Activated T-helper 1 cell treated with anti-CD3 and anti-CD28 coated beads, Interleukin-12 subunit alpha, Interleukin-12 subunit beta, Interleukin-2, Interleukin-4 antibody, amounts not matched to agents 30 ng/mL and 10 ng/mL and 1 ng/mL, durations not matched to agents 14 hours and 24 hours and 36 hours (primary cell): ENCODE results near the gene TUBB4B. TPM values are rescaled to one million over a fixed set of nuclear protein-coding genes. Genes with fewer than 3 reads are reported as not detected.

Experiments
- DNase-seq: peaks from one replicate; pipeline ENCODE4 v3.0.0; 2021; ENCODE audit warnings: low spot score
- H3K27ac Mint-ChIP-seq: one replicate; pipeline ENCODE4 v1.8.0; 2021; ENCODE audit warnings: mild to moderate bottlenecking, mixed read lengths
- H3K27me3 Mint-ChIP-seq: one replicate; pipeline ENCODE4 v1.8.0; 2022; ENCODE audit warnings: mild to moderate bottlenecking, moderate library complexity, mixed read lengths; ENCODE audit not compliant: insufficient read depth
- H3K36me3 Mint-ChIP-seq: one replicate; pipeline ENCODE4 v1.8.0; 2021; ENCODE audit warnings: low read depth, mixed read lengths
- H3K4me1 Mint-ChIP-seq: one replicate; pipeline ENCODE4 v1.8.0; 2021; ENCODE audit warnings: low read depth, mixed read lengths
- H3K4me3 Mint-ChIP-seq: one replicate; pipeline ENCODE4 v1.8.0; 2021; ENCODE audit warnings: mild to moderate bottlenecking, moderate library complexity, mixed read lengths
- H3K9me3 Mint-ChIP-seq: one replicate; pipeline ENCODE4 v1.8.0; 2021; ENCODE audit warnings: mixed read lengths
- intact Hi-C: fragments of 100-400 bp; cut with micrococcal nuclease; formaldehyde crosslinking; loops from one replicate; pipeline ENCODE4 v1.15.1; 2024
- total RNA-seq: library from RNA; stranded (reverse); gene quantifications from 2 replicates; pipeline ENCODE4 v1.2.3, GENCODE V29; 2022

TUBB4B gene
- total RNA-seq, 1 donor from 2014 or later, result 277 TPM

DNA sequence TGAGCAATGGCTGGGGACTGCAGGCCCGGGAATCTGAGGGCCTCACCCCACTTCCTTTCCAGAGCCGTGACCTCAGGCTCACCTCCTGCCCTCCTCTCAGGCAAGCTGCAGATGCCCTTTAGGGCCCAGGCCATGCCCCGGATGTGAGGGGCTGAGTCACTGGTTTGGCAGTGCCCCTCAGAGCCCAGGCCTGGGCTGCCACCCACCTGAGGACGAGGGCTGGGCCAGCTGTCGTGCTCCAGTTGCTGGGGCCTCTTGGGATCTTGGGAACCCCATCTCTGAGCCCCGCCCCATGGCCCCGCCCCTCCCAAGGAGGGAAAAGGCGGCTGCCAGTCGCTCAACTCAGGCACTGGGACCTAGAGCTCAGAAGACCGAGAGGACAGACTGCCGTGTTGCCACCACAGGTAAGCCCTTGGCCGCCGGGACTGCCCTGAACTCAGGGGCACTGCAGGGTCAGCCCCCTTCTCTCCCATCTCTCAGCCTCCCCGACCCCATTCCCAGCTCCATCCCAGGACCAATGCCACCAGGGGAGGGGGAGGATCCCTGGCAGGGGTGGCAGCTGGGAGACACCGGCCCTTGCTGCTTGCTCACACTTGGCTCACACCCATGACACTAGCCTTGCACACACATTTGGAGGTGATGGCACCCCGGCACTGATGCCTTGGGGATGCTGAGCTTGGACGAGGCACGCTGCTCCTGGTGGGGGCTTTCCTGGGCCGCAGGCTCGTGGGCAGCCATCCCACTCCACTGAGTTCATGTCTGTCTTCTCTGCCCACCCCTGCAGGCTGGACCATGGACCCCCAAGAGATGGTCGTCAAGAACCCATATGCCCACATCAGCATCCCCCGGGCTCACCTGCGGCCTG, 16.0 kb upstream of the TUBB4B start, which contains the start of gene CYSRT1:
Gene CYSRT1 (plus strand): TSS at position 345 of the 865 bp plus-strand sequence. CDS start 448 bp downstream, at position 793.
- H3K27me3 Mint-ChIP-seq, result no peaks in the 10 kb centered on the region
- peak; percentile 19 for DNase-seq
- no peaks in the 10 kb centered on the region for H3K9me3 Mint-ChIP-seq
- H3K4me3 Mint-ChIP-seq, result peak within 1 kb of the TSS; percentile 84
- H3K4me1 Mint-ChIP-seq, result peaks cover 5% of the 10 kb centered on the region
- intact Hi-C loops, result loop anchor here (5.0 kb wide), 1 partner anchor 198 kb away; the partner anchor contains the start of gene ABCA2
- H3K27ac Mint-ChIP-seq, result peak within 1 kb of the TSS; percentile 67
- no peaks in the 10 kb centered on the region for H3K36me3 Mint-ChIP-seq

DNA sequence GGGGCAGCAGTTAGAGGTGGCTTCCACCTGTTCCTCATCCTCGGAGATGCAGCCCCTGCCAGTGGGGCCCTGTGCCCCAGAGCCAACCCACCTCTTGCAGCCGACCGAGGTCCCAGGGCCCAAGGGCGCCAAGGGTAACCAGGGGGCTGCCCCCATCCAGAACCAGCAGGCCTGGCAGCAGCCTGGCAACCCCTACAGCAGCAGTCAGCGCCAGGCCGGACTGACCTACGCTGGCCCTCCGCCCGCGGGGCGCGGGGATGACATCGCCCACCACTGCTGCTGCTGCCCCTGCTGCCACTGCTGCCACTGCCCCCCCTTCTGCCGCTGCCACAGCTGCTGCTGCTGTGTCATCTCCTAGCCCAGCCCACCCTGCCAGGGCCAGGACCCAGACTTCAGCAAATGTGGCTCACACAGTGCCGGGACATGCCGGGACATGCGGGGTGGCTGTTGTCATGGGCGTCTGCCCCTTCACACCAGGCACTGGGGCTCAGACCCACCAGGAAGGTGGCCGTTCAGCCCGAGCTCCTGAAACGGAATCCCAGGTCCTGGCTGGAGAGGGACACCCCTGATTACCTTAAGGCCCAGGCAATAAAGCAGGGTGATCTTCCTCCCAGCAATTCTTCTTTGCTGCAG, 15.3 kb upstream of the TUBB4B start:
- Mint-ChIP-seq H3K27me3 (no peaks in the 10 kb centered on the region), H3K9me3 (no peaks in the 10 kb centered on the region), H3K4me3 (no peak overlapping the region), H3K36me3 (no peaks in the 10 kb centered on the region), H3K4me1 (peaks cover 5% of the 10 kb centered on the region), H3K27ac (no peak overlapping the region)
- no peak for DNase-seq
- intact Hi-C loops, result no loop called here

DNA sequence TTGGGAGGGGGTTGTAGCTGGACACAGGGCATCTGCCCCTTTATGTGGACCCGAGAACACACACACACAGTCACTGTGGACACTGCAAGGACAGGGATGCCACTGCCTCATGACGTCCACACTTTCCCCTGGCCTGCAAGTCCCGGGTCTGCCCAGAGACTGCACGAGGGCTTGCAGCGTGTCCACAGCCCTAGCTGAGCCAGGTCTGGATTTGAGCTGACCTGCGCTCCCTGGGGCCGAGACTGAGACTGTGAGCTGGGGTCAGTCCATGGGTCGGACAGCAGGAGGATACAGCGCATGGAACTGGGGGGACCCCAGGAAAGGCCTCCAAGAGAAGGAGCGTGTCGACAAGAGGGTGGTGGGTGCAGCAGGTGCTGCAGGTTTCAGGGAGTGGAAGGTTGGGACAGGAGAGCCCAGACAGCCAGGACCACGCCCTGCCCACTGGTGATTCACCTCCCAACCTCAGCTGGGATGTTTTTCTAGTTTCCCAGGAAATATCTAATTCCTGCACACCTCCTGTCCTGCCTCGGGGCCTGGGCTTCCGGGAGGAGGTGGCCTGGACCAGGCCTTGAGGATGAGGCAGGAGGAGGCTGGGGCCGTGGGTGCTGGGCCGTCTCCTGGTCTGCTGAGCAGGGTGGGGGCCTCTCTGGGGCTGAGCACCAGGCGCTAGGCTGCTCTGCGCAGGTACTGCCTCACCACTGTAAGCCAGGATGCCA, 14.6 kb upstream of the TUBB4B start:
- Mint-ChIP-seq H3K27ac (no peak overlapping the region), H3K36me3 (no peaks in the 10 kb centered on the region), H3K4me3 (no peak overlapping the region), H3K27me3 (no peaks in the 10 kb centered on the region), H3K4me1 (peaks cover 5% of the 10 kb centered on the region), H3K9me3 (no peaks in the 10 kb centered on the region)
- intact Hi-C loops, result loop anchor here (1.0 kb wide), 3 partner anchors 10 to 108 kb away; no protein-coding TSS in a partner anchor
- no peak for DNase-seq

DNA sequence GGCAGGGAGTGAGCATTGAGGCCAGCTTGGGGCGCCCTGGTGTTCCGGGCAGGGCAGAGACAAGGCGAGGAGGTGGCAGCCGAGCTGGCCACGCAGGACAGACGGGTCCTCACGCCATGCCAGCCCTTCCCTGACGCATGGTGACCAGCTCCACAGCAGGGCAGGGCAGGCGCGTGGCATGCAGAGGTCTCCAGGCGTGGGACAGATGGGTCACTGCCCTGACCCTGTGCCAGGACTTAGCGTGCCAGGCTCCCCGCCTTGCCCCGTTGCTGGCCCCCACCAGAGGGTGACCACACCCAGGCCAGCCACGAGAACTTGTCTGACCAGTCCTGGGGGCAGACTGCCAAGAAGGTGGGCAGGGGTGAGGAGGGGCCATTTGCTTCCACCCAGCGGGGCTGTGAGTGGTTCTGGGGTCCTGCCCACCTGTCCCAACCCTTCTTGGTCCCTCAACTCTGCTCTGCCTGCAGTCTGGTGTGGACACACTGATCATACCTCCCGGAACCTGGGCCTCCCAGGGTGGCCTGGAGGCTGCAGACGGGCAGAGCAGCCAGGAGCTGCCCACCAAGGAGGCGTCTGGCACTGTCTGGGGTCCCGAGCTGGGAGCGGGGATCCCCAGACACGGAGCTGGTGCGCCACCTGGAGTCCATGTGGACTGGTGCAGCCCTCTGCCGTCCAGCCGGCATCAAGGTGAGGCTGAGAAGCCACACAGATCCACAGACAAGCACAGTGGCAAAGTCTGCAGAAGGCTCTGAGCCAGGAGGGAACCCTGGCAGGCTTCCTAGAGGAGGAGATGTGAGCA, 13.8 kb upstream of the TUBB4B start, which contains the start of gene RNF224:
Gene RNF224 (plus strand): TSS at position 449 of the 799 bp plus-strand sequence. CDS start 834 bp downstream, outside the sequence.
- peak; percentile 73 for DNase-seq
- Mint-ChIP-seq H3K27me3 (no peaks in the 10 kb centered on the region), H3K9me3 (no peaks in the 10 kb centered on the region), H3K27ac (no peak within 1 kb of the TSS), H3K4me3 (no peak within 1 kb of the TSS), H3K4me1 (peaks cover 5% of the 10 kb centered on the region), H3K36me3 (no peaks in the 10 kb centered on the region)
- intact Hi-C loops, result loop anchor here (1.0 kb wide), 3 partner anchors 9 to 109 kb away; no protein-coding TSS in a partner anchor

DNA sequence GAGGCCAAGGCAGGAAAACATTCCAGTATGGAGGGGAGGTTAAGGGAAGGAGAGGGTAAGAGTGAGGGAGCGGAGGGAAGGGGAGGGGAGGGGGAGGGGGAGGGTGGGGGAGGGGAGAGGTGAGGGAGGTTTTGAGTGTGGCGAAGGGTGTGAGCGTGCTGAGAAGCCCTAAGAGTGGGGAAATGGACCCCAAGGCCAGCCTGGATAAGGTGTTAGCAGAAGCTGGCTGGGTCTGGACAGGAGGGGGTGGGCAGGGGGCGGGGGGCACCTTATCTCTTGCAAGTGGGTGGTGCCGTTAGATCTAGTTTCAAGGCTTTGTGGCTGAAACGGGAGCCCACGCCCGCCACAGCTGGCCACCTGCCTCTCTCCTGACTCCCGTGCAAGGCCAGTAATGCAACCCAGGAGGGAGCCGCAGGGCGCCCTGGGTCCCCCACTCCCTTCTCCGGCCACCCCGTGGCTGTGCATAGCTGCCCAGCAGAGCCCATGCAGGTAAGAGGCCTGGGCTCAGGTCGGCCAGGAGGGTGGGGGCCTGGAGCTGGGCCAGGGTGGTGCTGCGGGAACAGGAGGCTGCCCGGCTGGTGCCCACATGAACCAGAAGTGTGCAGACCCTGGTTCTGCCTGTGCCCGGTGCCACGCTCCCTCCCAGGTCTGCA, 13.1 kb upstream of the TUBB4B start:
- no peak overlapping the region for H3K4me3 Mint-ChIP-seq
- no peak for DNase-seq
- no peak overlapping the region for H3K27ac Mint-ChIP-seq
- H3K27me3 Mint-ChIP-seq, result no peaks in the 10 kb centered on the region
- H3K36me3 Mint-ChIP-seq, result no peaks in the 10 kb centered on the region
- H3K4me1 Mint-ChIP-seq, result peaks cover 5% of the 10 kb centered on the region
- H3K9me3 Mint-ChIP-seq, result no peaks in the 10 kb centered on the region
- intact Hi-C loops, result loop anchor here (1.0 kb wide), 3 partner anchors 8 to 110 kb away; no protein-coding TSS in a partner anchor

DNA sequence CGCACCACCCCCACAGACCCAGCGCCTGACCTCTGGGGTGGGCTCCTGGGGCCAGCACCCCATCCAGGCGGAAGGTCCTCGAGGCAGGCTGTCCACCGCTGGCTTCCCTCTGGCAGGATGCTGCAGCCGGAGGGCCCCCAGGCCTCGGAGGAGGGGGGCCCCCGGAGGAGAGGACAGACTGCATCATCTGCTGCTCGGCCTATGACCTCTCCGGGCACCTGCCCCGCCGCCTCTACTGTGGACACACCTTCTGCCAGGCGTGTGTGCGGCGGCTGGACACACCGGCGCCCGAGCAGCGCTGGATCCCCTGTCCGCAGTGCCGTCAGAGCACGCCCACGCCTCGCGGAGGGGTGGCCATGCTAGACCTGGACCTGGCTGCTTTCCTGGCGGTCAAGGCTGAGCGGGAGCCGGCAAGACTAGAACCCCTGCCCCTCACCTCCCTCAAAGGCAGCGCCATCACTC, 12.6 kb upstream of the TUBB4B start:
- peaks cover 5% of the 10 kb centered on the region for H3K4me1 Mint-ChIP-seq
- intact Hi-C loops, result no loop called here
- DNase-seq, result no peak
- H3K36me3 Mint-ChIP-seq, result no peaks in the 10 kb centered on the region
- no peak overlapping the region for H3K4me3 Mint-ChIP-seq
- H3K27me3 Mint-ChIP-seq, result no peaks in the 10 kb centered on the region
- no peaks in the 10 kb centered on the region for H3K9me3 Mint-ChIP-seq
- no peak overlapping the region for H3K27ac Mint-ChIP-seq

DNA sequence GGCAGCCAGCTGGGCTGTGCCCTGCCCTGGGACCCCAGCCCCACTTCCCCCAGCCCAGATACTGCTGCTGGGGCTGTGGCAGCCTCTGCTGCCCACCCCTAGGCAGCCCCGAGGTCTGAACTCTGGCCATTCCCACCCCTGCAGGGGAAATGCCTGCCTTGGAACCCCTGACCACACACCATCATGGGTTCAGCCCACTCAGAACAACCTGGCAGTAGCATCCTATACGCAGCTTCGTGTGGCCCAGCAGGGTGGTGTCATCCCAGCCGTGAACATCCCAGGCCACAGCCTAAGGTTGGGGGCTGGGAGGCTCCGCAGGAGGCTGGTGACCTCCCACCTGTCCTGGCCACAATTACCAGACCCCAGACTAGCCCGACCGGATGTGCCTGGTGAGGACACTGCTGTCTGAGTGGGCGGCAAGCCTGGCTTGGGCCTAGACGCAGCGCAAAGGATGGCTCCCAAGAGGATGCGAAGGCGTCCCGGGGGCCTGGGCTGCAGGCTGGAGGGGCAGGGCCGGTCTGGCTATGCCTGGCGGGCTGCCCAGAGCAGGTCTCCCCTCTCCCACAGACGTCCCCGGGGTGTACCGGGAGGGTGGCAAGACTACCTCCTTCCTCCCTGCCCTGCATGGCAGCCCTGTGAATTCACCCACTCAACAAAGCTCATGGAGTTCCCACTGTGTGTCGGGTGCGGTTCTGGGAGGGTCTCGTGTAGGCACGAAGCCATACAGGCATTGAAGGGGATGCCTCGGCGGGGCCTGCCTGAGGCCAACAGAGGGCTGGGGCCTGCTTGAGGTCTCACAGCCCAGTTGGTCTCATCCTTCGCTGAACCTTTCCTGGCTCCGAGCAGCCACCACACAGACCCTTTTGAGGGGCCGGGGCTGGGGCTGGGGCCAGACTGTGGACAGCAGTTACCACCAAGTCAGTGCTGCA, 11.9 kb upstream of the TUBB4B start:
- Mint-ChIP-seq H3K27me3 (no peaks in the 10 kb centered on the region), H3K36me3 (no peaks in the 10 kb centered on the region)
- intact Hi-C loops, result no loop called here

DNA sequence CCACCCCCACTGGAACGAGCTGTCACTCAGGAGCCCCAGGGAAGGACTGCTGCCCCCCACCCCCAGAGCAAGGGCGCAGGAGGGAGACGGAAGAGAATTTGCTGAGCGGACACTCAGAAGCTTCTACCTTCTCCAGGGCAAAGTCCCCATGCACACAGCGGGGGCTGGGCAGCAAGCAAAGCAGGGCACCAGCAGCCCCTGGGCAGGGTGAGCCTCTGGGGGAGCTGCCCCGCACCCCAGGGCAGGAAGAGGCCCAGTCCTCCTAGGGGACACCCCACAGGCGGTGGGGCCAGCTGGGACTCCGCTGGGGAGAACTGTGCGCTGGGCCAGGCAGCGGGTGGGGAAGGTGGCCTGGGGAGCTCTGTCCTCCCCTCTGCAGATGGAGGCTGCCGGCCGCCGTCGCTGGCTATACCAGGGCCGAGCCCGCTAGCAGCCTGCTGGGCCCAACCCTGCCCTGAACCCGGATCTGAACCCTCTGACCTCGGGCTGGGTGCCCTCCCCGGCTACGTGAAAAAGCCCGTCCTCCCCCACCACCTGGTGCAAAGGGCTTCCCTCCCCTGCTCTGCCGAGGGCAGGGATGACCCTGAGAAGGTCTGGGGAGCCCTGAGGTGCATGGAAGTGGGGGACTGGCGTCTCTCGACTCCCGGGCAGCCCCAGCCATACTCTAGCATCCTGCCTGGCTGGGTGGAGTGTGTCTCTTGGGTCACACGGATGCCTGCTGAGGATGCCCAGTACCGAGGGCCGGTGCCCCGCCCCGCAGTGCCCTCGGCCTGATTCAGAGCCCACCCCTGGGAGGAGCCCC, 11.0 kb upstream of the TUBB4B start:
- no peaks in the 10 kb centered on the region for H3K36me3 Mint-ChIP-seq
- H3K9me3 Mint-ChIP-seq, result no peaks in the 10 kb centered on the region
- H3K27me3 Mint-ChIP-seq, result peaks cover 3% of the 10 kb centered on the region
- intact Hi-C loops, result no loop called here
- peaks cover 5% of the 10 kb centered on the region for H3K4me1 Mint-ChIP-seq
- H3K27ac Mint-ChIP-seq, result no peak overlapping the region
- DNase-seq, result no peak
- H3K4me3 Mint-ChIP-seq, result no peak overlapping the region

More for the DNA sequence above, 11.9 kb upstream of the TUBB4B start:
- no peak overlapping the region for H3K4me3 Mint-ChIP-seq
- no peak for DNase-seq
- no peak overlapping the region for H3K27ac Mint-ChIP-seq
- peaks cover 5% of the 10 kb centered on the region for H3K4me1 Mint-ChIP-seq
- no peaks in the 10 kb centered on the region for H3K9me3 Mint-ChIP-seq

DNA sequence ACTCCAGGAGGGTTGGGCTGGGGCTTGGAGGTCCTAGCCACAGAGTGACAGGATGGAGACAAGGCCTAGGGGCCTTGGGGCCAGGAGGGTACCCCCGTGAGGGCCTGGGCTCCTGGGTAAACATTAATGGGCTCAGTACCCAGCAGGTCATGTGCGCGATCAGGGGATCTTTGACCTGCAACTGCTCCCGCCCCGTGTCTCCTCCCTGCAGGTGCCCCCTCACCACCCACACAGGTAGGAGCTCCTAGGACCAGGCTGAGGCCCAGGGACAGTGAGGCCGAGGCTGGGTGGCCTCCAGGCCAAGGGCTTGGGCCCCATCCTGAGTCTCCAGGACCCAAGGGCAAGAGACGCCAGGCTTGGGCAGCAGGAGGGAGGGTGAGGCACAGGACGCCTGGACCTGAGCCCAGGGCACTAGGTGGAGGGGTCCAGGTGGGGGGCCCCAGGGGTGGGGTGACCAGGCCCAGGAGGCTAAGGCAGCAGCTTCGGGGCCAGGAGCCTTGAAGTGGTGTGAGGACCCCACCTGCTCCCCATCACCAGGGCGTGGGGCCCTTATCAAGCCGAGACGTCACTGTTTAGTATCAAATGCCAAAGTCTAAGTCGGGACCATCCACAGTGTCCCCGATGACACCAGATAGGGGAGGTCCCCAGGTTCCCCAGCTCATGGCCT, 10.2 kb upstream of the TUBB4B start, which contains the start of gene SLC34A3:
Gene SLC34A3 (plus strand): TSS at position 197 of the 667 bp plus-strand sequence. CDS start 802 bp downstream, outside the sequence.
- Mint-ChIP-seq H3K27ac (no peak within 1 kb of the TSS), H3K9me3 (no peaks in the 10 kb centered on the region), H3K4me3 (no peak within 1 kb of the TSS), H3K36me3 (no peaks in the 10 kb centered on the region), H3K27me3 (peaks cover 5% of the 10 kb centered on the region), H3K4me1 (peaks cover 5% of the 10 kb centered on the region)
- intact Hi-C loops, result no loop called here
- DNase-seq, result no peak
